Measurements from ENCODE around the gene BLACAT1.

- no peak for TF ChIP-seq MAX (IDR thresholded peaks at IDR 0.05)
- TF ChIP-seq EP300 (IDR thresholded peaks at IDR 0.05; ENCODE audit: borderline replicate concordance) = no peak
- TF ChIP-seq FOXM1 (IDR thresholded peaks at IDR 0.05; ENCODE audit: borderline replicate concordance, low read depth) = no peak
- no peak for TF ChIP-seq ZBTB7A (IDR thresholded peaks at IDR 0.05; ENCODE audit: low read depth)
- TF ChIP-seq REST (IDR thresholded peaks at IDR 0.05; ENCODE audit: low read depth) = no peak
Observed at GRCh38 chr1:205493241-205494085, 37.6 kb upstream of the BLACAT1 start.
